SK-N-MC (cell line): ENCODE results near the gene CLDN3.
"Not testable (repeated sequence)": the region's sequence is repeated elsewhere in the genome, so short reads cannot be mapped to it uniquely, and the experiment has no call there.

Experiments used
- DNase-seq: peaks from one replicate; pipeline ENCODE4 v3.0.0-alpha.2; 2011; ENCODE audit warnings: low read depth, low spot score
- H3K27ac ChIP-seq: fragments of 200-600 bp; sonication (generic); 2 replicates; pipeline ENCODE4 v1.5.1; 2016; ENCODE audit warnings: mixed run types
- H3K36me3 ChIP-seq: fragments of 200-600 bp; sonication (generic); 2 replicates; pipeline ENCODE4 v1.6.1; 2017; ENCODE audit warnings: antibody characterized with exemption, low read length, mixed read lengths; ENCODE audit not compliant: insufficient read depth
- H3K4me3 ChIP-seq: fragments of 200-600 bp; sonication (generic); 2 replicates; pipeline ENCODE4 v1.5.1; 2016
- H3K9ac ChIP-seq: fragments of 200-600 bp; sonication (generic); 2 replicates; pipeline ENCODE4 v1.8.0; 2017; ENCODE audit warnings: mixed run types, mixed read lengths; ENCODE audit not compliant: insufficient read length
- H3K9me3 ChIP-seq: fragments of 200-600 bp; sonication (generic); 2 replicates; pipeline ENCODE4 v1.6.1; 2017; ENCODE audit warnings: low read depth, mild to moderate bottlenecking, antibody characterized with exemption, low read length, moderate library complexity, mixed read lengths
- EZH2 ChIP-seq: fragments of 200-600 bp; sonication (generic); IDR thresholded peaks from one replicate; pipeline ENCODE4 v1.6.1; 2017; ENCODE audit warnings: antibody characterized with exemption
- FOXP2 ChIP-seq: optimal IDR thresholded peaks from 2 replicates; pipeline ENCODE3; 2011; ENCODE audit warnings: mild to moderate bottlenecking, moderate library complexity; ENCODE audit not compliant: insufficient read depth; ENCODE audit errors: extremely low read length, control extremely low read depth
- POLR2AphosphoS5 ChIP-seq: IDR thresholded peaks from 2 replicates; pipeline ENCODE4 v1.6.1; 2012; ENCODE audit warnings: mild to moderate bottlenecking, low read depth, low read length, borderline replicate concordance

The CLDN3 gene

GRCh38 chr7:73799282-73800141, 29.4 kb upstream of the CLDN3 start:
- H3K27ac ChIP-seq: no peak overlapping the region

GRCh38 chr7:73797176-73797575, 27.1 kb upstream of the CLDN3 start:
- H3K36me3 ChIP-seq, H3K9ac ChIP-seq, H3K9me3 ChIP-seq, H3K27ac ChIP-seq, DNase-seq, H3K4me3 ChIP-seq: not testable (repeated sequence)

More at GRCh38 chr7:73799282-73800141, 29.4 kb upstream of the CLDN3 start:
- H3K36me3 ChIP-seq: no peaks in the 10 kb centered on the region
- no peaks in the 10 kb centered on the region for H3K9me3 ChIP-seq
- no peak for TF ChIP-seq FOXP2
- TF ChIP-seq EZH2: no peak
- TF ChIP-seq POLR2AphosphoS5: no peak
- no peak overlapping the region for H3K9ac ChIP-seq
- no peak for DNase-seq
- no peak overlapping the region for H3K4me3 ChIP-seq

- H3K9ac ChIP-seq, H3K36me3 ChIP-seq, H3K9me3 ChIP-seq, H3K27ac ChIP-seq, DNase-seq, H3K4me3 ChIP-seq: not testable (repeated sequence)
These were observed 26.6 kb upstream of the CLDN3 start for GRCh38 chr7:73796656-73797055.

- not testable (repeated sequence) for DNase-seq, H3K9me3 ChIP-seq, H3K9ac ChIP-seq, H3K27ac ChIP-seq, H3K4me3 ChIP-seq, H3K36me3 ChIP-seq
These were observed 25.1 kb upstream of the CLDN3 start for GRCh38 chr7:73795188-73795587.

- not testable (repeated sequence) for H3K4me3 ChIP-seq, H3K9me3 ChIP-seq, H3K9ac ChIP-seq, DNase-seq, H3K36me3 ChIP-seq, H3K27ac ChIP-seq
These were observed 21.2 kb upstream of the CLDN3 start for GRCh38 chr7:73791170-73791690.

GRCh38 chr7:73789051-73789450, 19.0 kb upstream of the CLDN3 start:
- no peak for DNase-seq
- H3K9me3 ChIP-seq: no peaks in the 10 kb centered on the region
- no peaks in the 10 kb centered on the region for H3K36me3 ChIP-seq
- no peak overlapping the region for H3K27ac ChIP-seq
- H3K4me3 ChIP-seq: no peak overlapping the region
- TF ChIP-seq EZH2 (no peak), POLR2AphosphoS5 (no peak), FOXP2 (no peak)
- no peak overlapping the region for H3K9ac ChIP-seq

- not testable (repeated sequence) for H3K4me3 ChIP-seq, DNase-seq, H3K36me3 ChIP-seq
These were observed 17.6 kb upstream of the CLDN3 start for GRCh38 chr7:73787786-73788048.

GRCh38 chr7:73786588-73786987, 16.5 kb upstream of the CLDN3 start:
- no peaks in the 10 kb centered on the region for H3K36me3 ChIP-seq
- H3K4me3 ChIP-seq: no peak overlapping the region
- no peak overlapping the region for H3K27ac ChIP-seq
- no peak for DNase-seq
- H3K9me3 ChIP-seq: no peaks in the 10 kb centered on the region
- TF ChIP-seq EZH2: no peak
- H3K9ac ChIP-seq: no peak overlapping the region

More at GRCh38 chr7:73787786-73788048, 17.6 kb upstream of the CLDN3 start:
- H3K9me3 ChIP-seq, H3K27ac ChIP-seq, H3K9ac ChIP-seq: not testable (repeated sequence)

GRCh38 chr7:73779517-73779916, 9.4 kb upstream of the CLDN3 start:
- Histone ChIP-seq H3K27ac (no peak overlapping the region), H3K4me3 (no peak overlapping the region), H3K9ac (no peak overlapping the region), H3K36me3 (no peaks in the 10 kb centered on the region), H3K9me3 (no peaks in the 10 kb centered on the region)
- TF ChIP-seq EZH2 (no peak), POLR2AphosphoS5 (no peak), FOXP2 (no peak)
- no peak for DNase-seq

- H3K4me3 ChIP-seq: no peak overlapping the region
- H3K9me3 ChIP-seq: no peaks in the 10 kb centered on the region
- H3K27ac ChIP-seq: no peak overlapping the region
- H3K9ac ChIP-seq: no peak overlapping the region
- TF ChIP-seq POLR2AphosphoS5: no peak
- no peak for TF ChIP-seq FOXP2
- no peak for TF ChIP-seq EZH2
- DNase-seq: no peak
- H3K36me3 ChIP-seq: no peaks in the 10 kb centered on the region
These were observed 8.8 kb upstream of the CLDN3 start for GRCh38 chr7:73778801-73779389.
